Measurements from ENCODE around the gene EFHC1. TPM values are rescaled to one million over a fixed set of nuclear protein-coding genes. Genes with fewer than 3 reads are reported as not detected.

Gene EFHC1
- polyA plus RNA-seq, 4 donors, result 10.4 to 23.8 (median 19.7) TPM

- H3K27me3 ChIP-seq (ENCODE audit: control insufficient read depth in 3 of 3, insufficient read depth in 3 of 3, low read length in 3 of 3), result no peaks in the 10 kb centered on the region
- FAIRE-seq, result no peak
- 95 to 100% (median 96%) methylated on average over 1 of the region's 1 CpG for WGBS, 3 donors
- peaks cover 2 to 62% (median 14%) of the 10 kb centered on the region in 3 donors for H3K36me3 ChIP-seq (ENCODE audit: control insufficient read depth in 3 of 3, insufficient read depth in 2 of 3, low read depth in 1 of 3, low read length in 3 of 3)
- H3K9me3 ChIP-seq (ENCODE audit: control insufficient read depth in 2 of 2, insufficient read depth in 1 of 2, low read depth in 1 of 2, low read length in 1 of 2), result no peaks in the 10 kb centered on the region
- H3K4me3 ChIP-seq (ENCODE audit: low read depth in 1 of 3, low read length in 3 of 3), result no peak overlapping the region
- DNase-seq, result no peak
- H3K27ac ChIP-seq (ENCODE audit: low read depth in 1 of 3, low read length in 2 of 3), result no peak overlapping the region
- peaks cover 6 to 15% (median 13%) of the 10 kb centered on the region in 3 donors for H3K4me1 ChIP-seq (ENCODE audit: control insufficient read depth in 3 of 3, insufficient read depth in 2 of 3, low read depth in 1 of 3, low read length in 2 of 3)
Observed at GRCh38 chr6:52516269-52516668, 96.1 kb downstream of the EFHC1 start.

DNA sequence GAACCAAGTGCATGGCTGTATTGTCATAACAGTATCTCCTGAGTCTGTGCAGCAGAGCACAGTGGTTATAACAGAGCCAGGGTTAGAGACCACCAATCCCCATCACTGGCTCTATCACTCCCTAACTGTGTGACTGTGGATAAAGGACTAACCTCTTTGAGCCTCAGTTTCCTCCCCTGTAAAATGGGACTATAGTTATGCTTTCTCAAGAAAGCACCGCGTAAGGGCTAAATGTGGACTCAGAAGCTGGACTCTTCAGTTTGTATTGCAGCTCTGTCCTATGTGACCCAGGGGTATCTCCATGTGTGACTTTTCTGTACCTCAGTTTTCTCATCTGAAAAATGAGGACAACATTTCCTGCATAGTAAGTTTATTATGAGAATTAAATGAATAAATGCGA is 96.8 kb downstream of the EFHC1 start:
- 93 to 98% (median 98%) methylated on average over 3 of the region's 3 CpGs for WGBS, 3 donors
- peaks cover 6 to 16% (median 13%) of the 10 kb centered on the region in 3 donors for H3K4me1 ChIP-seq (ENCODE audit: control insufficient read depth in 3 of 3, insufficient read depth in 2 of 3, low read depth in 1 of 3, low read length in 2 of 3)
- no peak overlapping the region for H3K4me3 ChIP-seq (ENCODE audit: low read depth in 1 of 3, low read length in 3 of 3)
- no peaks in the 10 kb centered on the region for H3K9me3 ChIP-seq (ENCODE audit: control insufficient read depth in 2 of 2, insufficient read depth in 1 of 2, low read depth in 1 of 2, low read length in 1 of 2)
- no peak for FAIRE-seq
- no peaks in the 10 kb centered on the region for H3K27me3 ChIP-seq (ENCODE audit: control insufficient read depth in 3 of 3, insufficient read depth in 3 of 3, low read length in 3 of 3)
- peaks cover 2 to 55% (median 14%) of the 10 kb centered on the region in 3 donors for H3K36me3 ChIP-seq (ENCODE audit: control insufficient read depth in 3 of 3, insufficient read depth in 2 of 3, low read depth in 1 of 3, low read length in 3 of 3)
- DNase-seq, result no peak
- H3K27ac ChIP-seq (ENCODE audit: low read depth in 1 of 3, low read length in 2 of 3), result no peak overlapping the region

- no peaks in the 10 kb centered on the region for H3K9me3 ChIP-seq (ENCODE audit: control insufficient read depth in 2 of 2, insufficient read depth in 1 of 2, low read depth in 1 of 2, low read length in 1 of 2)
- DNase-seq, result peak; percentile 70 to 85
- no peaks in the 10 kb centered on the region for H3K27me3 ChIP-seq (ENCODE audit: control insufficient read depth in 3 of 3, insufficient read depth in 3 of 3, low read length in 3 of 3)
- H3K4me1 ChIP-seq (ENCODE audit: control insufficient read depth in 3 of 3, insufficient read depth in 2 of 3, low read depth in 1 of 3, low read length in 2 of 3), result peaks cover 6 to 16% (median 13%) of the 10 kb centered on the region in 3 donors
- H3K36me3 ChIP-seq (ENCODE audit: control insufficient read depth in 3 of 3, insufficient read depth in 2 of 3, low read depth in 1 of 3, low read length in 3 of 3), result peaks cover 2 to 50% (median 14%) of the 10 kb centered on the region in 3 donors
- no peak for FAIRE-seq
- 53 to 63% (median 61%) methylated on average over 14 of the region's 14 CpGs for WGBS, 3 donors
- H3K27ac ChIP-seq (ENCODE audit: low read depth in 1 of 3, low read length in 2 of 3), result peak overlapping the region; percentile 54 to 92 (median 68)
- H3K4me3 ChIP-seq (ENCODE audit: low read depth in 1 of 3, low read length in 3 of 3), result no peak overlapping the region
Observed at GRCh38 chr6:52517502-52518278, 97.5 kb downstream of the EFHC1 start.

- peaks cover 6 to 16% (median 13%) of the 10 kb centered on the region in 3 donors for H3K4me1 ChIP-seq (ENCODE audit: control insufficient read depth in 3 of 3, insufficient read depth in 2 of 3, low read depth in 1 of 3, low read length in 2 of 3)
- no peaks in the 10 kb centered on the region for H3K9me3 ChIP-seq (ENCODE audit: control insufficient read depth in 2 of 2, insufficient read depth in 1 of 2, low read depth in 1 of 2, low read length in 1 of 2)
- no peak overlapping the region for H3K4me3 ChIP-seq (ENCODE audit: low read depth in 1 of 3, low read length in 3 of 3)
- H3K36me3 ChIP-seq (ENCODE audit: control insufficient read depth in 3 of 3, insufficient read depth in 2 of 3, low read depth in 1 of 3, low read length in 3 of 3), result peaks cover 2 to 50% (median 12%) of the 10 kb centered on the region in 3 donors
- no peak for DNase-seq
- peak overlapping the region; percentile 54 to 92 (median 68) for H3K27ac ChIP-seq (ENCODE audit: low read depth in 1 of 3, low read length in 2 of 3)
- 83 to 91% (median 86%) methylated on average over 13 of the region's 13 CpGs for WGBS, 3 donors
- no peak for FAIRE-seq
- H3K27me3 ChIP-seq (ENCODE audit: control insufficient read depth in 3 of 3, insufficient read depth in 3 of 3, low read length in 3 of 3), result no peaks in the 10 kb centered on the region
Observed at GRCh38 chr6:52518279-52518945, 98.3 kb downstream of the EFHC1 start.

DNA sequence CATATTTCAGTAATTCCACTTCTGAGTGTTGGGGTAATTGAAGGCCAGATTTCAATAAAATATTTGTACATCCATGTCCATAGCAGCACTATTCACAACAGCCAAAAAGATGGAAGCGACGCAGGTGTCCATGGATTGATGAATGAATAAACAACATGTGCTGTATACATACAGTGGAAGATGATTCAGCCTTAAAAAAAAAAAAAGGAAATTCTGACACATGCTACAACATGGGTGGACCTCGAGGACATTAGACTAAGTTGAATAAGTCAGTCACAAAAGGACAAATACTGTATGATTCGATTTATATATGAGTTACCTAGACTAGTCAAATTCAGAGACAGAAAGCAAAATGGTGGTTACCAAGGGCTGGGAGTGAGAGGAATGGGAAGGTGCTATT is 99.5 kb downstream of the EFHC1 start:
- no peak for FAIRE-seq
- Histone ChIP-seq H3K4me1 (ENCODE audit: control insufficient read depth in 3 of 3, insufficient read depth in 2 of 3, low read depth in 1 of 3, low read length in 2 of 3) (peaks cover 6 to 16% (median 13%) of the 10 kb centered on the region in 3 donors), H3K9me3 (ENCODE audit: control insufficient read depth in 2 of 2, insufficient read depth in 1 of 2, low read depth in 1 of 2, low read length in 1 of 2) (no peaks in the 10 kb centered on the region), H3K27ac (ENCODE audit: low read depth in 1 of 3, low read length in 2 of 3) (no peak overlapping the region), H3K27me3 (ENCODE audit: control insufficient read depth in 3 of 3, insufficient read depth in 3 of 3, low read length in 3 of 3) (no peaks in the 10 kb centered on the region), H3K36me3 (ENCODE audit: control insufficient read depth in 3 of 3, insufficient read depth in 2 of 3, low read depth in 1 of 3, low read length in 3 of 3) (peaks cover 2 to 41% (median 7%) of the 10 kb centered on the region in 3 donors), H3K4me3 (ENCODE audit: low read depth in 1 of 3, low read length in 3 of 3) (no peak overlapping the region)
- WGBS, 3 donors, result 84 to 91% (median 89%) methylated on average over 4 of the region's 4 CpGs
- DNase-seq, result no peak

DNA sequence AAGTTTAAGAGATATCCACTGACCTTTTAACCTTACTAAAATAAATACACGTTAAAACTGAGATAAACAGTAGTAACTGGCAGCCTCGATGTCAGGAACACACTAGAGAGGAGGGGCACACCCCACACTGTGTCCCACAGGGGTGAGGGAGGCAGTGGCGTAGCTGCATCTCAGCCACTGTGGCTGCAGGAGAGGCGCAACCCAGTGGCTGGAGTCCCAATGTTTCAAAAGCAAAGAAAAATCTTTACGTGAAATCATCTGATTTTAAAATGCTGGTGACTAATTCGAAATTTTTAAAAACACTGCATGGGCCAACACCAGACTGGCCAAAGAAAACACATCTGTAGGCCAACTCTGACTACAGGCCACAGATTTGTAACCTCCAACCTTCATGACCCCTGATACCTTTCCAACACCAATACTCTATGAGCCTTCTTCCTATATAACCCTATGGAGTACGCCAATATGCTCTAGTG is 102.0 kb downstream of the EFHC1 start:
- H3K27ac ChIP-seq (ENCODE audit: low read depth in 1 of 3, low read length in 2 of 3), result peak overlapping the region in 1 of 3 donors; percentile 83
- FAIRE-seq, result no peak
- 59 to 66% (median 64%) methylated on average over 7 of the region's 7 CpGs for WGBS, 3 donors

GRCh38 chr6:52522655-52523054 is 102.5 kb downstream of the EFHC1 start:
- DNase-seq, result no peak
- Histone ChIP-seq H3K27ac (ENCODE audit: low read depth in 1 of 3, low read length in 2 of 3) (peak overlapping the region in 1 of 3 donors; percentile 30), H3K27me3 (ENCODE audit: control insufficient read depth in 3 of 3, insufficient read depth in 3 of 3, low read length in 3 of 3) (no peaks in the 10 kb centered on the region), H3K36me3 (ENCODE audit: control insufficient read depth in 3 of 3, insufficient read depth in 2 of 3, low read depth in 1 of 3, low read length in 3 of 3) (peaks cover 0 to 30% (median 2%) of the 10 kb centered on the region in 3 donors), H3K4me1 (ENCODE audit: control insufficient read depth in 3 of 3, insufficient read depth in 2 of 3, low read depth in 1 of 3, low read length in 2 of 3) (peaks cover 6 to 12% (median 12%) of the 10 kb centered on the region in 3 donors), H3K9me3 (ENCODE audit: control insufficient read depth in 2 of 2, insufficient read depth in 1 of 2, low read depth in 1 of 2, low read length in 1 of 2) (no peaks in the 10 kb centered on the region), H3K4me3 (ENCODE audit: low read depth in 1 of 3, low read length in 3 of 3) (no peak overlapping the region)
- 62 to 81% (median 79%) methylated on average over 3 of the region's 3 CpGs for WGBS, 3 donors
- FAIRE-seq, result no peak

More for the DNA sequence above, 102.0 kb downstream of the EFHC1 start:
- H3K36me3 ChIP-seq (ENCODE audit: control insufficient read depth in 3 of 3, insufficient read depth in 2 of 3, low read depth in 1 of 3, low read length in 3 of 3), result peaks cover 0 to 33% (median 0%) of the 10 kb centered on the region in 3 donors
- H3K9me3 ChIP-seq (ENCODE audit: control insufficient read depth in 2 of 2, insufficient read depth in 1 of 2, low read depth in 1 of 2, low read length in 1 of 2), result no peaks in the 10 kb centered on the region
- H3K4me3 ChIP-seq (ENCODE audit: low read depth in 1 of 3, low read length in 3 of 3), result no peak overlapping the region
- no peaks in the 10 kb centered on the region for H3K27me3 ChIP-seq (ENCODE audit: control insufficient read depth in 3 of 3, insufficient read depth in 3 of 3, low read length in 3 of 3)
- no peak for DNase-seq
- H3K4me1 ChIP-seq (ENCODE audit: control insufficient read depth in 3 of 3, insufficient read depth in 2 of 3, low read depth in 1 of 3, low read length in 2 of 3), result peaks cover 6 to 16% (median 13%) of the 10 kb centered on the region in 3 donors

GRCh38 chr6:52523378-52524142 is 103.4 kb downstream of the EFHC1 start:
- no peaks in the 10 kb centered on the region for H3K9me3 ChIP-seq (ENCODE audit: control insufficient read depth in 2 of 2, insufficient read depth in 1 of 2, low read depth in 1 of 2, low read length in 1 of 2)
- DNase-seq (no peak), FAIRE-seq (no peak)
- 69 to 75% (median 70%) methylated on average over 6 of the region's 6 CpGs for WGBS, 3 donors
- peaks cover 0 to 30% (median 2%) of the 10 kb centered on the region in 3 donors for H3K36me3 ChIP-seq (ENCODE audit: control insufficient read depth in 3 of 3, insufficient read depth in 2 of 3, low read depth in 1 of 3, low read length in 3 of 3)
- no peak overlapping the region for H3K4me3 ChIP-seq (ENCODE audit: low read depth in 1 of 3, low read length in 3 of 3)
- no peaks in the 10 kb centered on the region for H3K27me3 ChIP-seq (ENCODE audit: control insufficient read depth in 3 of 3, insufficient read depth in 3 of 3, low read length in 3 of 3)
- peaks cover 0 to 3% (median 3%) of the 10 kb centered on the region in 3 donors for H3K4me1 ChIP-seq (ENCODE audit: control insufficient read depth in 3 of 3, insufficient read depth in 2 of 3, low read depth in 1 of 3, low read length in 2 of 3)
- H3K27ac ChIP-seq (ENCODE audit: low read depth in 1 of 3, low read length in 2 of 3), result peak overlapping the region in 1 of 3 donors; percentile 25
